HG03457 (cell line): ENCODE data around the gene HRCT1.

Experiments
- ATAC-seq: cut with Tn5 transposase; IDR thresholded peaks from one replicate; pipeline ENCODE4 v1.9.1; 2021; ENCODE audit warnings: moderate number of reproducible peaks; ENCODE audit not compliant: unreplicated experiment

Gene HRCT1

DNA sequence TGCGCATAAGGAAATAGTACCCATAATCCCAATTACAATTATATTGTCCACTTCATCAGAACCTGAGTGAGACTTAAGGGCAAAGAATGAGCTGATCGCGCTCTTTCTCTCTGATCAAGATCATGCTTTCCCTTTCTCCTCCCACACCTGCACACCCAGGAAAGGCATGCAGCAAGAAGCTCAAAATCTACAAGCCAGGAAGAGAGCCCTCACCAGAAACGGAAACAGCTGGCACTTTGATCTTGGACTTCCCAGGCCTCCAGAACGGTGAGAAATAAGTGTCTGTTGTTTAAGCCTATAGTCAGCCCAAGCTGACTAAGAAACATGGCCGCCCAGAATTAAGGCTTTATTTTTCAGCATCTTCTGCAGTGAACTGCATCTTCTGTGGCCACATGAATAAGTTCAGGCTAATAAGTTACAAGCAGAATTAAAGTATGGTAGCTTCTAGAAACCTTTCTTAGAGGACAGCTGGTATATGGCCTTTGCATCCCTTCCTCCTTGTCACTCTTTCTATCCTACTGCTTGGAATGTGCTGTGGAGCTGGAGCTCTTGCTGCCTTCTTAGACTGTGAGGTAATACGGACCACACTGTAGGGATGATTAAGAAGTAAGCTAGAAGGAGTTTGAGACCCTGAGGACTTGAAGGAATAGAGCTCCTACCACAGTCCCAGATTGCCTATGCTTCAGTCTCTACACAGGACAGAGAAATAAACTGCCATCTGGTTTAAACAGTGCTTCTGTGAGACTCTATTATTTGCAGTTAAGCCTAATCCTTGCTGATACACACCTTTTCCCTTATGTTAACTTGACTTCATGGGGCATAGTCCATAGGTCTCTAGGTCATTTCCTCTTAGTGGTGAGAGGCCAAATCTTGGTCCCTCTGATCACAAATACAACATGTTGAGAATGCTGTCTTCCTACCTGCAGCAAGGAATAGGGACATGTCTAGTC lies 34.7 kb downstream of the HRCT1 start:
- ATAC-seq = no peak

DNA sequence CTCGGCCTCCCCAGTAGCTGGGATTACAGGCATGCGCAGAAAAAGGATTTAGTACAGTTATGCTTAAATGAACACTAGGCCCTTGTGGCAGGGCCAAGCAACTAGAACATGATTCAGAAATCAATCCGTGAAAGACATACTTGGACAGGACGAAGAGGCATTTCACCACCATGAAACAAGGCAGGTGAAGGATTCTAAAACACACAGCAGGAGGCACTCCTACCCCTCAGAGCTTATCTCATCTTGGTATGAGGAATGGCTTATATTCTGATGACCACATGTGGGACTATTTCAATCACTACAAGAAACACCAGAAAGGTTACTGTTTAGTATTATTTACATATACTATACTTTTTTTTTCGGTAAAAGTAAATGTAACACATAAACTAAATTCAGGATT lies 36.3 kb downstream of the HRCT1 start:
- ATAC-seq = no peak

DNA sequence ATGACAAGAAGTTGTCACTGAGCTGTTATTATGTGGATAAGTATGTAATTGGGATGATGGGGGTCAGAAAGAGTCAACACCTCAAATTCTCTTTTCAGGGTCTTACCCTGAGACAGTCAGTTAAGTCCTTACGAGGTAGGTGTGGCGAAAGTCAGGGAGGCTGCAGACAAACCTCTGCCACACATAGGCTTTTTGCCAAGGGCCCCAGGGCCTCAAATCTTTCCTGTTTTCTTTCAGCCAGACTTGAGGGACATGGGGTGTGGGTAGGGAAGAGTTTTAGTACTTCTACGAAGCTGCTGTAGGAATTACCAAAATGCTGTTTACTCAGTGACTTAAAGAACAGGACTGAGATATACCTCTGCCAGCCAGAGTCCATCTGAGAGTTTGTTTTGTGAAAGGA lies 38.2 kb downstream of the HRCT1 start:
- no peak for ATAC-seq

DNA sequence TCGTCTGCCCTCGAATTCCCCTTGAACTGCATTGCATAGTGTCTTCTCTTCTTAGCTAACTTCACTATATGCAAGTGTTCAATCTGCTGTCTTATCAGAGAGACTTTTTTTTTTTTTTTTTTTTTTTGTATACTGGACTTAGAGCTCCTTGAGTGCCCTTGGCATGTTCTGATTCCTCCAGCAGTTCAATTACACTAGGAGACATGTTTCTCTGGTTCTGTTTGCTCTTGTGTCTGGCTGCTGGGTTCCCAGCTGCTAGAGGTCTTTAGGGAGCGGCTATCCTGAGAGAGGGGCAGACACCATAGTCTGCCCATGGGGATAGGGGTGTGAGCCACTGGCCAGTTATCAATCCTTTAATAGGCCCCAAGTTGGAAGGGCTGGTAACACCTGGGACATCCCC lies 38.8 kb downstream of the HRCT1 start:
- ATAC-seq = no peak

DNA sequence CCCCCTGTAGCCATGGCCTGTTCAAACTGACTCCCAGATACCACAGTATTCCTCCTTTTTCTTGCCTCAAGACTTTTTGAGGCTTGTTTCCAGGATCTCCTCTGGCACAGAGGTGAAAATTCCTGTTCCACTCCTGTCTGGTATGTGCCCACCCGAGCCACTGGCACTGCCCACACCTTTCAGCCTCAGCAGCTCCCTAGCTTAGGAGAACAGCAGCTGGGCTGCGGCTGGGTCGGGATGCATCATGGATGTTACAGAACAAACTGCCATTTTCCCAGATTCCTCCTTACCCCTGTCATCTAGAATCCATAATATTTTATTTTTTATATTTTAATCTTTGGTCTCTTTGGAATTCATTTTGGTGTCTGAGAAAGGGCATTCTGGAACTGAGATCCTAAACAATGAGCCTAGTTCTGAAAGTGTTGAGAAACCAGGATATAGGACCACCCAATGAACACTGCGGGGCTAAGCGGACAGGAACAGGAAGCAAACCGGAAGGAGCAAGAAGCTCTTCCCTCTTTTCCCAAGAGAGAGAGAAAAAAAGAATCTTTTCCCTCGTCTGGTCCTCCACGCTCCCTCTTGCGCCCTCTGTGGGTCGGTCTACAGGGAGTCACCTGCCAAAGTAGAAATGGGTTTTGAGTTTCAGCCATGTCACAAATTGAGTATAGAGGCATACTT lies 39.5 kb downstream of the HRCT1 start:
- ATAC-seq = no peak

DNA sequence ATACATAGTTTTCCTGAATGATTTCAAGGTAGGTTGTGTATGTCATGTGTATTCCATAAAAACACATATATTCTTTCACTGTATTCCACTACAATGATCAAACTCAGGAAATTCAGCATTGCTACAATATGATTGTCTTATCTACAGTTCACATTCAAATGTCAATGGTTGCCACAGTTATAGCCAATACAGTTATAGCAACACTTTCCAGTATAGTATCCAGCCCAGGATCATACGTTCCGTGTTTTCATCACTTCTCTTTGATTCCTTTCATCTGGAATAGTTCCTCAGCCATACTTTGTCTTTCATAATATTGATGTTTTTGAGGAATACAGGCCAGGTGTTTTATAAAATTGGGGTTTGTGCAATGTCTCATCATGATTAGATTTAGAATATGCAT lies 42.4 kb downstream of the HRCT1 start:
- ATAC-seq = no peak

DNA sequence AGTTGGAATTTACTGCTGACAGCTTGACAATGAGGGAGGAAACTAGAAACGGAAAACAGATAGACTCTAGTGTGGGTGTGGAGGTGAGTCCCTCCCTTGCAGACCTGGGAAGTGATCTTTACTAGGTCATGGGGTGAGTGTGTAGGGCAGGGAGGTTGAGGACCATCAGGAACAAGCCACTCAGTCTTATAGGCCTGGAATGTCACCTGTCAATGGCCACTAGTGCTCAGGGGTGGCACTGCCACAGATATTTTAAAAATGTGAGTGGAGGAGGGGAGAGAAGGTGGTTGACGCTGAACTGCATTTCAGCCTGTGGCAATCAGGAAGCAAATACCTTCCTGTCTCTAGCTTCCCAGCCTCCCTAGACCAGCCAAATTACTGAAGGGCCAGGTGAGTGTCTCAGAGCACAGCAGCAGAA lies 42.9 kb downstream of the HRCT1 start:
- ATAC-seq = no peak

DNA sequence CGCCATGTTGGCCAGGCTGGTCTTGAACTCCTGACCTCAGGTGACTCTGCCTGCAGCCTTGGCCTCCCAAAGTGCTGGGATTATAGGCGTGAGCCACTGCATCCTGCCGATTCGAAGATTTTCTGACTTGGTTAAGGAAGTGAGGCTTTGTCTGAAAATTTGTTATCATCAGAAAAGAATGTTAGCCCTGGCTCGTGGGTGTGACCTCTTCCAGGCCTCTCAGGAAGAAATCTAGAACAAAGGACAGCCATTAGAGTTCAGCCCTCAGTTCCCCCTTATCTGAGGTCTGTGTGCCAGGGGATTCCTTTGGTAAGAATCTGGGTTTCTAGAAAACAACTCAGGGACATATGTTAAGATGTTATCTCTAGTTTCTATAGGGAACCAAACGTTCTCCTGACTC lies 45.7 kb downstream of the HRCT1 start:
- no peak for ATAC-seq

DNA sequence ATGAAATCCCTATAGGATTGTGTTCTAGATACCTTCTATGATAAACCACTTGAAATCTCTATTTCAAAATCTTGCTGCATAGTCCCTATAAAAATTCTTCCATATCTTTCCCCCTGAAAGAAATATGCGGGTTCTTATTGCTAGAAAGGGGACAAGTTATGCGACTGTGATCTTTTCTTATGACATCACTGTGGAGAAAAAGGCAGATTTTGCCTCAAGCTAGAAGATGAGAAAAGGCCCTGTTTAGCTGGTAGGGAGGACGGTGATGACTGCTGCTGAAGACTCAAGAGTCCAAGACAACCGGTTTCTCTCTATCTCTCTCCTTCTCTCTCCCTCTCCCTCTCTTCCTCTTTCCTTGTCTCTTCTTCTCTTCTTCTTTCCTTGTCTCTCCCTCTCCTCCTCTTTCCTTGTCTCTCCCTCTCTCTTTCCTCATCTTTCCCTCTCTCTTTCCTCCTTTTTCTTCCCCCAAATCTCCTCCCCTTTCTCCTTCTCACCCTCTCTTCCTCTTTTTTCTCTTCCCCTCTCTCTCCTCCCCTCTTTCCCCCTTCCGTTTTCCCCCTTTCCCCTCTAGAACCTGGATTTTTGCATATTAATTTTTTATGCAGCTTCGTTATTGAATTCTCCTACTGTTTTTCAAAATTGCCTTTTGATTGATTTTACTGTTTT lies 46.7 kb downstream of the HRCT1 start:
- no peak for ATAC-seq

DNA sequence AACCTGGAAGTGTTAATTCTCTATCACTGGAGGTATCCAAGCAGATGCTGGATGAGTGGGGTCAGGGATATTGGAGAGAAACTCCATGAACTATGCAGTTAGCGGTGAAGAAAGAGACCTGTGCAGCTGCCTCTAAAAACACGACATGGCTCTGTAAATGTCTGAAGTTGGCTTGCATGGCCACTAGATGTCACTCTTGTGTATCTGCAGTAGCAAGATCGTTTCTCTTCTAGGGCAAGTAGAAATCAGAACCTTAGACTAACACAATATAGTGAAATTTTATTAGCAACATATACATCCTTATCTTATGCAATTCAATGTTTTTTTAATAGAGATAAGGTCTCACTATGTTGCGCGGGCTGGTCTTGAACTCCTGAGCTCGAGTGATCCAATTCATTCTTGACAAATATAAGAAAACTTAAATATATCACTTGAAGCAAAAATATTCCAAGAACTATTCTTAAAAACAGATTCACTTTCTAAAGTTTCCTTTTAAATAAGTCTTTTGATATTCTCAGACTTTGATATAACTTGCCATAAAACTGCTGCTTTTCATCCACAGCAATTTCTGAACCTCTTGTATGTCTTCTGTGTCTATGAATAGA lies 49.0 kb downstream of the HRCT1 start:
- ATAC-seq = no peak

DNA sequence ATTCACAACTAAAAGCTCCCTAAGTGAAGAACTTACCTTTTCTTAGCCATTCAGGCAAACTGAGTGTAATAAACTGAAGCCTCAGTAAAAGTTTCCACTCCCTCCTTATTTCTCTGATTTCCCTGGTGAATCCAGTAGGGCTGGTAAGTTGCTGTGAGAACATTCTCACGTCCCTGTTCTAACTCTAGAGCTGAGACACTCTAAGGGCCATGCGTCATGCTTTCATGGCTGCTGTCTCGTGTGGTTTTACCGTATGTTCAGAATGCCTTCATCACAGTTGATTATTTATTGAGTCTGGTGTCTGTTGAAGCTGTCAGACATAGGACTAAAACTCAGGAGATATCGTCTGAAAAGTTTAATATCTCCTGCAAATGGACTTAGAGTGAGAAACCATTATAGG lies 50.6 kb downstream of the HRCT1 start:
- no peak for ATAC-seq
